T-helper 1 cell treated with Interleukin-12 subunit alpha and Interleukin-12 subunit beta and Interleukin-4 antibody, amounts not matched to agents 30 μg/mL and 1 μg/mL, for 36 hours (primary cell): ENCODE data around the gene FKBP1C.
"Not testable (repeated sequence)": the region's sequence is repeated elsewhere in the genome, so short reads cannot be mapped to it uniquely, and the experiment has no call there.

Experiments used
- H3K27ac Mint-ChIP-seq: one replicate; pipeline ENCODE4 v1.8.0; 2021; ENCODE audit warnings: mild to moderate bottlenecking, mixed read lengths
- H3K27me3 Mint-ChIP-seq: one replicate; pipeline ENCODE4 v1.8.0; 2021; ENCODE audit warnings: low read depth, mixed read lengths
- H3K36me3 Mint-ChIP-seq: one replicate; pipeline ENCODE4 v1.8.0; 2021; ENCODE audit warnings: low read depth, mixed read lengths
- H3K4me1 Mint-ChIP-seq: one replicate; pipeline ENCODE4 v1.8.0; 2021; ENCODE audit warnings: low read depth, mixed read lengths
- H3K4me3 Mint-ChIP-seq: one replicate; pipeline ENCODE4 v1.8.0; 2021; ENCODE audit warnings: mild to moderate bottlenecking, moderate library complexity, mixed read lengths
- H3K9me3 Mint-ChIP-seq: one replicate; pipeline ENCODE4 v1.8.0; 2021; ENCODE audit warnings: mixed read lengths

The FKBP1C gene

DNA sequence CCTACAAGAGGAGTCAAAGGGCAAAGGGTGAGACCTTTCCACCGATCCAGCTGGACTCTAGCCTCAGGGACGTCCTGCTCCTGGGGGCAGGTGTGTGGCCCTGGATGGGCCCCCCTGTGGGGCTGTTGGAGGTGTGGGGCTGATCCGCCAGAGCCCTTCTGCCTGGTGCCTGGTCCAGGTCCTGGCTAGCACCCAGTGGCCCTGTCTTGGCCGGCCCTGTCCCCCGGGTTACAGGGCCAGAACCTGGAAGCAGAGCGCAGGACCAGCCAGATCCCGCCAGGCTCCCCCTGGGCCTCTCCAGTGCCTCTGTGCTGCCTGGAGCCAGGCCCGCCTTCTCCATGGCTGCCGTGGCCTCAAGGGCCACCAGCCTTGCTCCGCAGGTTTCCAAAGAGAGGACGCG is 19.2 kb downstream of the FKBP1C start:
- peaks cover 16% of the 10 kb centered on the region for H3K9me3 Mint-ChIP-seq
- H3K4me1 Mint-ChIP-seq, H3K4me3 Mint-ChIP-seq, H3K36me3 Mint-ChIP-seq, H3K27me3 Mint-ChIP-seq, H3K27ac Mint-ChIP-seq: not testable (repeated sequence)

GRCh38 chr6:63236398-63236817 is 25.1 kb downstream of the FKBP1C start:
- no peak overlapping the region for H3K4me3 Mint-ChIP-seq
- H3K4me1 Mint-ChIP-seq: no peaks in the 10 kb centered on the region
- H3K36me3 Mint-ChIP-seq: no peaks in the 10 kb centered on the region
- H3K27me3 Mint-ChIP-seq: no peaks in the 10 kb centered on the region
- H3K9me3 Mint-ChIP-seq: peaks cover 16% of the 10 kb centered on the region
- no peak overlapping the region for H3K27ac Mint-ChIP-seq

- no peak overlapping the region for H3K4me3 Mint-ChIP-seq
Observed at GRCh38 chr6:63245420-63245819, 34.2 kb downstream of the FKBP1C start.

DNA sequence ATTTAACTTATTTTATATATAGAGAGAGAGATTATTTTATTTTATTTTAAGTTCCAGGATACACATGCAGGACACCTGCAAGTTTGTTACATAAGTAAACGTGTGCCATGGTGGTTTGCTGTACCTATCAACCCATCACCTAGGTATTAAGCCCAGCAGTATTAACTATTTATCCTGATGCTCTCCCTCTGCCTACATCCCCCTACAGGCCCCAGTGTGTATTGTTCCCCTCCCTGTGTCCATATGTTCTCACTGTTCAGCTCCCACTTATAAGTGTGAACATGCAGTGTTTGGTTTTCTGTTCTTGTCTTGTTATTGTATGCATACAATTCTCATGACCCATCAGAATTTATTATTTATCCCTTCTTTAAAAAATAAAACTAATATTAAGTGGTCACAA is 34.6 kb downstream of the FKBP1C start:
- Mint-ChIP-seq H3K9me3 (no peaks in the 10 kb centered on the region), H3K27me3 (no peaks in the 10 kb centered on the region), H3K27ac (no peak overlapping the region), H3K36me3 (no peaks in the 10 kb centered on the region), H3K4me3 (no peak overlapping the region), H3K4me1 (no peaks in the 10 kb centered on the region)

More at GRCh38 chr6:63245420-63245819, 34.2 kb downstream of the FKBP1C start:
- Mint-ChIP-seq H3K27me3 (no peaks in the 10 kb centered on the region), H3K36me3 (no peaks in the 10 kb centered on the region), H3K27ac (no peak overlapping the region), H3K4me1 (no peaks in the 10 kb centered on the region), H3K9me3 (no peaks in the 10 kb centered on the region)

DNA sequence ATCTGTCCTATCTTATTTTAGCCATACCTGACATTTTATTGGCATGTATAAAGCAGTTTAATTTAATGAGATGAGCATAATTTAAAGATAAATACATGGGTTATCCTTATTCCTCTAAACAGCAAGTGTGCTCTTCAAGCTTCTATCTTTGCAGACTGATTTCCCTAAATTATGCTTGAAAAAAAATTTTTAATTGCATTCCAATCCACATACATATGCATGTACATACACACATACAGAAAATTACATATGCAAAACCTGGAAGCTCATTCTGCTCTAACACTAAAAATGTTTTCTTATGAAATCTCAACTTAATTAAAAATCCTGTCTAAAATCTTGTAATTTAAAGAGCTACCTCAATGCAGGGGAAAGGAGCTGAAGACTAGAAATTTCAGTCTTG is 35.3 kb downstream of the FKBP1C start:
- Mint-ChIP-seq H3K36me3 (no peaks in the 10 kb centered on the region), H3K4me1 (no peaks in the 10 kb centered on the region), H3K27ac (no peak overlapping the region), H3K4me3 (no peak overlapping the region), H3K9me3 (no peaks in the 10 kb centered on the region), H3K27me3 (no peaks in the 10 kb centered on the region)

GRCh38 chr6:63249875-63250482 is 38.7 kb downstream of the FKBP1C start:
- no peak overlapping the region for H3K27ac Mint-ChIP-seq
- no peaks in the 10 kb centered on the region for H3K27me3 Mint-ChIP-seq
- no peak overlapping the region for H3K4me3 Mint-ChIP-seq
- H3K4me1 Mint-ChIP-seq: no peaks in the 10 kb centered on the region
- H3K36me3 Mint-ChIP-seq: no peaks in the 10 kb centered on the region
- no peaks in the 10 kb centered on the region for H3K9me3 Mint-ChIP-seq

DNA sequence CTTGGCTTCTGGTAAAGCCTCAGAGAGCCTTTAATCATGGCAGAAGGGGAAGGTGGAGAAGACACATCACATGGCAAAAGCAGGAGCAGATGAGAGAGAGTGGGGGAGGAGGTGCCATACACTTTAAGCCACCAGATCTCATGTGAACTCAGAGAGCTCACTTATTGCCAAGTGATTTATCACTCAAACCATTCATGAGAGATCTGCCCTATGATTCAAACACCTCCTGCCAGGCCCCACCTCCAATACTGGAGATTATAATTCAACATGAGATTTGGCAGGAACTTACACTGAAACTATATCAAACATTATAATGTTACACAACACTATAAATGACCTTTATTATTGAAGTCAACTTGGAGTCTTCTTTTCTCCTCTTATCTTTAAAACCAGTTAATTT is 47.9 kb downstream of the FKBP1C start:
- no peaks in the 10 kb centered on the region for H3K4me1 Mint-ChIP-seq
- no peak overlapping the region for H3K27ac Mint-ChIP-seq
- H3K4me3 Mint-ChIP-seq: no peak overlapping the region
- no peaks in the 10 kb centered on the region for H3K27me3 Mint-ChIP-seq
- H3K36me3 Mint-ChIP-seq: no peaks in the 10 kb centered on the region
- no peaks in the 10 kb centered on the region for H3K9me3 Mint-ChIP-seq

- Mint-ChIP-seq H3K27me3 (no peaks in the 10 kb centered on the region), H3K27ac (no peak overlapping the region), H3K36me3 (no peaks in the 10 kb centered on the region), H3K4me3 (no peak overlapping the region), H3K9me3 (no peaks in the 10 kb centered on the region), H3K4me1 (no peaks in the 10 kb centered on the region)
Observed at GRCh38 chr6:63261820-63262219, 50.6 kb downstream of the FKBP1C start.
